Suprapubic skin (tissue), 4 donors: ENCODE measurements around the gene MYH14.

Experiments used
- POLR2A ChIP-seq, 2 donors: fragments of 450-650 bp; IDR thresholded peaks; one replicate each; pipeline ENCODE4 v1.6.1; 2017; ENCODE audit warnings: antibody characterized with exemption in 2 of 2, mild to moderate bottlenecking in 2 of 2, moderate library complexity in 2 of 2
- POLR2AphosphoS5 ChIP-seq, 3 donors: sonication (generic); formaldehyde crosslinking; IDR thresholded peaks; one replicate each; pipeline ENCODE4 v1.6.1; 2017; ENCODE audit warnings: antibody characterized with exemption in 3 of 3
- TF ChIP-seq, protein P1 (sequence below), 2 donors: fragments of 200-600 bp in 1 of 2; fragments of 450-650 bp in 1 of 2; sonication (generic) in 1 of 2; IDR thresholded peaks; one replicate each; pipeline ENCODE4 v1.5.1; 2016 to 2019; ENCODE audit warnings: antibody characterized with exemption in 2 of 2, mild to moderate bottlenecking in 1 of 2, moderate library complexity in 1 of 2

DNA sequence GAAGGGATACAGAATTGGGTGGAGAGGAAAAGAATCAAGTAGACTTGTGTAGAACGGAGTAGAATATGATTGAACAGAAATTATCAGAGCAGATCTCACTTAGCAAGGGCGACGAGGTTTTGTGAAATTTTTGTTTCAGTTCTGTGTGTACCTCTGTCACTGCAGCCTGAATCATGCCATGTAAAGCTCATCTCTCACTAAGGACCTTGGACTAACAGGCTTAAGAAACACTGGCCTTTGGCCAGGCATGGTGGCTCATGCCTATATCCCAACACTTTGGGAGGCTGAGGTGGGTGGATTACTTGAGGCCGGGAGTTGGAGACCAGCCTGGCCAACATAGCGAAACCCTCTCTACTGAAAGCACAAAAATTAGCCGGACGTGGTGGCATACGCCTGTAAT, 62.6 kb downstream of the MYH14 start:
- TF ChIP-seq, protein P1, sequence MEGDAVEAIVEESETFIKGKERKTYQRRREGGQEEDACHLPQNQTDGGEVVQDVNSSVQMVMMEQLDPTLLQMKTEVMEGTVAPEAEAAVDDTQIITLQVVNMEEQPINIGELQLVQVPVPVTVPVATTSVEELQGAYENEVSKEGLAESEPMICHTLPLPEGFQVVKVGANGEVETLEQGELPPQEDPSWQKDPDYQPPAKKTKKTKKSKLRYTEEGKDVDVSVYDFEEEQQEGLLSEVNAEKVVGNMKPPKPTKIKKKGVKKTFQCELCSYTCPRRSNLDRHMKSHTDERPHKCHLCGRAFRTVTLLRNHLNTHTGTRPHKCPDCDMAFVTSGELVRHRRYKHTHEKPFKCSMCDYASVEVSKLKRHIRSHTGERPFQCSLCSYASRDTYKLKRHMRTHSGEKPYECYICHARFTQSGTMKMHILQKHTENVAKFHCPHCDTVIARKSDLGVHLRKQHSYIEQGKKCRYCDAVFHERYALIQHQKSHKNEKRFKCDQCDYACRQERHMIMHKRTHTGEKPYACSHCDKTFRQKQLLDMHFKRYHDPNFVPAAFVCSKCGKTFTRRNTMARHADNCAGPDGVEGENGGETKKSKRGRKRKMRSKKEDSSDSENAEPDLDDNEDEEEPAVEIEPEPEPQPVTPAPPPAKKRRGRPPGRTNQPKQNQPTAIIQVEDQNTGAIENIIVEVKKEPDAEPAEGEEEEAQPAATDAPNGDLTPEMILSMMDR (IDR thresholded peaks at IDR 0.05): no peak
- no peak for TF ChIP-seq POLR2A (IDR thresholded peaks at IDR 0.05)
- no peak for TF ChIP-seq POLR2AphosphoS5 (IDR thresholded peaks at IDR 0.05)
